GM12875 (cell line): ENCODE measurements around the gene EPG5.

Source experiments
- H3K4me3 ChIP-seq: one replicate; pipeline ENCODE4 v1.5.1; 2011; ENCODE audit warnings: low read depth, low read length, control low read depth
- CTCF ChIP-seq: IDR thresholded peaks from 2 replicates; pipeline ENCODE4 v1.5.1; 2011; ENCODE audit warnings: low read depth, mild to moderate bottlenecking, control low read depth, inconsistent platforms, low read length, moderate library complexity, borderline replicate concordance; ENCODE audit not compliant: insufficient read depth

The EPG5 gene

GRCh38 chr18:45967007-45967706 is at the start of gene EPG5:
Gene EPG5, minus strand, starts transcription at chr18:45967329. Its CDS starts 90 bp downstream, at chr18:45967239.
- no peak for TF ChIP-seq CTCF
- peak within 1 kb of the TSS; percentile 80 for H3K4me3 ChIP-seq

- no peak overlapping the region for H3K4me3 ChIP-seq
- TF ChIP-seq CTCF, result no peak
Observed at GRCh38 chr18:46013484-46014189, 46.5 kb upstream of the EPG5 start.

GRCh38 chr18:46010676-46011075 is 43.5 kb upstream of the EPG5 start:
- no peak overlapping the region for H3K4me3 ChIP-seq
- no peak for TF ChIP-seq CTCF

GRCh38 chr18:46010050-46010449 is 42.9 kb upstream of the EPG5 start:
- TF ChIP-seq CTCF, result no peak

GRCh38 chr18:46009125-46009840 is 42.2 kb upstream of the EPG5 start:
- no peak overlapping the region for H3K4me3 ChIP-seq
- no peak for TF ChIP-seq CTCF

More at GRCh38 chr18:46010050-46010449, 42.9 kb upstream of the EPG5 start:
- H3K4me3 ChIP-seq, result no peak overlapping the region

GRCh38 chr18:46008531-46008930 is 41.4 kb upstream of the EPG5 start:
- TF ChIP-seq CTCF, result no peak
- no peak overlapping the region for H3K4me3 ChIP-seq
